Fibroblast of lung (primary cell): Measurements from ENCODE around the gene BRD7. TPM values are rescaled to one million over a fixed set of nuclear protein-coding genes. Genes with fewer than 3 reads are reported as not detected.

Experiments
- DNase-seq, 2 donors: peaks; one replicate each; pipeline versions ENCODE4 v3.0.0 to v3.0.0-alpha.2; 2010; ENCODE audit warnings: low read depth in 2 of 2
- H2AFZ ChIP-seq: 2 replicates; pipeline ENCODE4 v1.5.1; 2012; ENCODE audit warnings: low read length, control low read depth, inconsistent platforms
- H3K27ac ChIP-seq: 2 replicates; pipeline ENCODE4 v1.5.1; 2011; ENCODE audit warnings: low read length, control low read depth; ENCODE audit not compliant: insufficient read depth
- H3K27me3 ChIP-seq: 2 replicates; pipeline ENCODE4 v1.5.1; 2011; ENCODE audit warnings: mild to moderate bottlenecking, low read length; ENCODE audit not compliant: control insufficient read depth, insufficient read depth
- H3K36me3 ChIP-seq: 2 replicates; pipeline ENCODE4 v1.5.1; 2011; ENCODE audit warnings: low read length; ENCODE audit not compliant: control insufficient read depth, insufficient read depth
- H3K4me1 ChIP-seq: 2 replicates; pipeline ENCODE4 v1.5.1; 2011; ENCODE audit warnings: low read length; ENCODE audit not compliant: control insufficient read depth, insufficient read depth; ENCODE audit errors: extremely low read depth
- H3K4me2 ChIP-seq: 2 replicates; pipeline ENCODE4 v1.5.1; 2011; ENCODE audit warnings: low read length, control low read depth; ENCODE audit not compliant: insufficient read depth; ENCODE audit errors: extremely low read depth
- H3K4me3 ChIP-seq, 4 experiments: fragments of 200-600 bp in 1 of 4; sonication (generic) in 1 of 4; replicated peaks in 1 of 4; 2 replicates each; pipeline ENCODE4 v1.5.1; 2011 to 2016; ENCODE audit warnings: low read length in 4 of 4, low read depth in 3 of 4, mild to moderate bottlenecking in 3 of 4, control low read depth in 2 of 4, inconsistent platforms in 1 of 4, mixed read lengths in 1 of 4; ENCODE audit not compliant: insufficient read depth in 1 of 4; ENCODE audit errors: control extremely low read depth in 1 of 4
- H3K79me2 ChIP-seq: 2 replicates; pipeline ENCODE4 v1.5.1; 2012; ENCODE audit warnings: mild to moderate bottlenecking, low read length, inconsistent platforms; ENCODE audit not compliant: control insufficient read depth, insufficient read depth
- H3K9ac ChIP-seq: 2 replicates; pipeline ENCODE4 v1.5.1; 2011; ENCODE audit warnings: mild to moderate bottlenecking, low read length, control low read depth; ENCODE audit not compliant: insufficient read depth
- H3K9me3 ChIP-seq: 2 replicates; pipeline ENCODE4 v1.5.1; 2012; ENCODE audit warnings: low read depth, low read length; ENCODE audit not compliant: control insufficient read depth, insufficient read depth
- H4K20me1 ChIP-seq: 2 replicates; pipeline ENCODE4 v1.5.1; 2011; ENCODE audit warnings: low read length; ENCODE audit not compliant: control insufficient read depth, insufficient read depth; ENCODE audit errors: extremely low read depth
- EZH2 ChIP-seq: IDR thresholded peaks from 2 replicates; pipeline ENCODE4 v1.5.1; 2012; ENCODE audit warnings: low read length, control low read depth, mild to moderate bottlenecking; ENCODE audit errors: missing control alignments
- polyA plus RNA-seq, 2 donors: library from polyadenylated mRNA; depleted of rRNA in 1 of 2; stranded (reverse) in 1 of 2; unstranded in 1 of 2; fragments of >200 nt; gene quantifications; 2 replicates each; pipeline ENCODE4 v1.2.1, GENCODE V29; 2011 to 2012; ENCODE audit warnings: missing spikeins in 1 of 2
- total RNA-seq: library from RNA; depleted of rRNA; stranded (reverse); fragments of >200 nt; gene quantifications from 2 replicates; pipeline ENCODE4 v1.2.1, GENCODE V29; 2014
- TF ChIP-seq, protein P1 (sequence below), 2 donors: IDR thresholded peaks in 1 of 2; conservative IDR thresholded peaks in 1 of 2; 1 replicate in 1 of 2; 2 replicates in 1 of 2; pipeline ENCODE4 v1.5.1; 2011 to 2012; ENCODE audit warnings: low read length in 2 of 2, control low read depth in 1 of 2, inconsistent platforms in 1 of 2, low read depth in 1 of 2, mild to moderate bottlenecking in 1 of 2

The BRD7 gene
- total and polyA plus RNA-seq, 2 donors (not counting 1 experiment from before 2014, with no cell fraction given): 50.0 to 51.5 TPM

DNA sequence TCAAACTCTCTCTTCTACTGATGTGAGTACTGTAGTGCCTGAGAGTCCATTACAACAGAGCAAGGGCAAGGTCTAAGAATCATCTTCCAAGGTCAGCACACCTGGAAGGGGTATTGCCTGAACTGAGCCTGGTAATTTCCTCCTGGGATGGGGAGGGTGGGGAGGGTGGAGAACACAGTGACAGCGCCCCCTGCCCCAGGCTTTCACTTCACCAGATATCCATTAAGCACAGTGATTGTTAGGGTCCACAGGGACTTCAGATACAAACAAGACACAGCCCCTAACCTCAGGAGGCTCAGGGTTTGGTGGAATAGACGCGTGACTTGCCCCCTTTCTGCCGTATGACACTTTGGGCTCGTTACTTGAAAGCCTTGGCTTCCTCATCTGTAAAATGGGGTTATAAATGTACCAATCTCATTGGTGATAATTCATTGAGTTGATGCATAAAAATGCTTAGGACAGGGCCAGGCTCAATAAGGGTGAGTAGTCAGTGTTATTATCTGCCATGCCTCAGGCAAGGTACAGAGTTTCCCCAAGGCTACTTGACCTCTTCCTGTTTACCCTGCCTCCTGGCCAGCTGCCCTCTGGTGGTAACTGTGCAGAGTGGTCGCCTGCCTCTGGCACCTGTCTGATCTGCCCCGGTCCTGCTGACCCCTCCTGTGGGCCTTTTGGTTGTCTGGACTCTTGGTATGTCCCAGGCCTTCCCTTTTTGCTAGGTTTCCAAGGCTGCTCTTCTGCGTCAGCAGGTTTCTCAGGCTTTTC lies 13.1 kb upstream of the BRD7 start:
- H3K79me2 ChIP-seq: no peaks in the 10 kb centered on the region
- H3K36me3 ChIP-seq: no peaks in the 10 kb centered on the region
- no peak for DNase-seq
- H3K4me3 ChIP-seq: no peak overlapping the region
- no peaks in the 10 kb centered on the region for H3K9me3 ChIP-seq
- H4K20me1 ChIP-seq: no peaks in the 10 kb centered on the region
- H3K4me2 ChIP-seq: no peak overlapping the region
- TF ChIP-seq, protein P1, sequence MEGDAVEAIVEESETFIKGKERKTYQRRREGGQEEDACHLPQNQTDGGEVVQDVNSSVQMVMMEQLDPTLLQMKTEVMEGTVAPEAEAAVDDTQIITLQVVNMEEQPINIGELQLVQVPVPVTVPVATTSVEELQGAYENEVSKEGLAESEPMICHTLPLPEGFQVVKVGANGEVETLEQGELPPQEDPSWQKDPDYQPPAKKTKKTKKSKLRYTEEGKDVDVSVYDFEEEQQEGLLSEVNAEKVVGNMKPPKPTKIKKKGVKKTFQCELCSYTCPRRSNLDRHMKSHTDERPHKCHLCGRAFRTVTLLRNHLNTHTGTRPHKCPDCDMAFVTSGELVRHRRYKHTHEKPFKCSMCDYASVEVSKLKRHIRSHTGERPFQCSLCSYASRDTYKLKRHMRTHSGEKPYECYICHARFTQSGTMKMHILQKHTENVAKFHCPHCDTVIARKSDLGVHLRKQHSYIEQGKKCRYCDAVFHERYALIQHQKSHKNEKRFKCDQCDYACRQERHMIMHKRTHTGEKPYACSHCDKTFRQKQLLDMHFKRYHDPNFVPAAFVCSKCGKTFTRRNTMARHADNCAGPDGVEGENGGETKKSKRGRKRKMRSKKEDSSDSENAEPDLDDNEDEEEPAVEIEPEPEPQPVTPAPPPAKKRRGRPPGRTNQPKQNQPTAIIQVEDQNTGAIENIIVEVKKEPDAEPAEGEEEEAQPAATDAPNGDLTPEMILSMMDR (conservative IDR thresholded peaks at IDR 0.05 in 1 of 2, IDR thresholded peaks at IDR 0.05 in 1 of 2; ENCODE audit: low read depth in 1 of 2, low read length in 2 of 2): no peak
- TF ChIP-seq EZH2: no peak
- H3K27me3 ChIP-seq: peaks cover 2% of the 10 kb centered on the region
- H2AFZ ChIP-seq: no peak overlapping the region
- H3K27ac ChIP-seq: no peak overlapping the region
- H3K4me1 ChIP-seq: no peaks in the 10 kb centered on the region
- no peak overlapping the region for H3K9ac ChIP-seq

DNA sequence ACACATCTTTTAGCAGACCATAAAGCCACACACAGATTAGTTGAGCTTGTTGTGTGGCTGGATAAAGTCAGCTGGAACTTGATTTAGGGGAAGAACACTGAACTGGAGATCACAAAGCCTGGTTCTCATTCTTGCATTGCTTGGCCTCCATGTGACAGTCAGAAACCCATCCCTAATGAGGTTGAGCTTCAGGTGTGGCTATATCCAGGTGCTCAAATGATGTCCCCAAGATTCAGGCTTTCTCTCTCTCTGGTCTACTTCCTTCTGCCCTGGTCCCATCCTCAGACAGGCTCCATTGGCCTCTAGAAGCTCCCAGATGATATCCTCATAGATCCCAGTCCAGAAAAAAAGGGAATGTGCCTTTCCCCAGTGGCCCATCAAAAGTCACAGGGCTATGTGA lies 9.6 kb upstream of the BRD7 start:
- no peak overlapping the region for H3K4me3 ChIP-seq
- peaks cover 2% of the 10 kb centered on the region for H3K27me3 ChIP-seq
- no peaks in the 10 kb centered on the region for H3K79me2 ChIP-seq
- no peak for DNase-seq
- no peaks in the 10 kb centered on the region for H3K36me3 ChIP-seq
- H3K27ac ChIP-seq: no peak overlapping the region
- TF ChIP-seq EZH2: no peak
- TF ChIP-seq, protein P1 (conservative IDR thresholded peaks at IDR 0.05 in 1 of 2, IDR thresholded peaks at IDR 0.05 in 1 of 2; ENCODE audit: low read depth in 1 of 2, low read length in 2 of 2): no peak
- no peaks in the 10 kb centered on the region for H4K20me1 ChIP-seq
- H3K9ac ChIP-seq: no peak overlapping the region
- H3K4me2 ChIP-seq: no peak overlapping the region
- no peaks in the 10 kb centered on the region for H3K4me1 ChIP-seq
- no peaks in the 10 kb centered on the region for H3K9me3 ChIP-seq
- no peak overlapping the region for H2AFZ ChIP-seq

DNA sequence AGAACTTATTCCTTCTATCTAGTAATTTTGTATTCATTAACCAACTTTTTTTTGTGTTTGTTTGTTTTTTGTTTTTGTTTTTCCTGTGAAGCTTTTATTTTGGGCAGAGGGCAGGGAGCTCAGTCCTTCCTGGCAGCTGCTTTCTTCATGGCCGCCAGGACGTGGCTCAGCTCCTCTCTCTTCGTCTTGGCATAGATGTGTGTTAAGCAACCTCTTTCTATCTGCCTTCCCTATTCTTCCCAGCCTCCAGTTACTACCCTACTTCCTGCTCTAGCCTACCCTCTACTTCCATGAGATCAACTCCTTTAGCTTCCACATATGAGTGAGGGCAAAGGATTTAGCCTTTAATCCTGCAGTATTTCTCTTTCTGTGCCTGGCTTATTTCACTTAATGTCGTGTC lies 8.2 kb upstream of the BRD7 start:
- Histone ChIP-seq H3K4me2 (no peak overlapping the region), H3K79me2 (no peaks in the 10 kb centered on the region), H3K27ac (no peak overlapping the region), H3K9me3 (no peaks in the 10 kb centered on the region), H3K27me3 (peaks cover 2% of the 10 kb centered on the region), H2AFZ (no peak overlapping the region), H3K9ac (no peak overlapping the region), H4K20me1 (no peaks in the 10 kb centered on the region), H3K36me3 (no peaks in the 10 kb centered on the region), H3K4me3 (no peak overlapping the region), H3K4me1 (no peaks in the 10 kb centered on the region)
- TF ChIP-seq, protein P1 (conservative IDR thresholded peaks at IDR 0.05 in 1 of 2, IDR thresholded peaks at IDR 0.05 in 1 of 2; ENCODE audit: low read depth in 1 of 2, low read length in 2 of 2): no peak
- TF ChIP-seq EZH2: no peak
- DNase-seq: no peak
